ENCODE data around the gene LIG4.
"Not testable (repeated sequence)": the region's sequence is repeated elsewhere in the genome, so short reads cannot be mapped to it uniquely, and the experiment has no call there.

LIG4 gene

GRCh38 chr13:108215436-108215835 lies at the start of gene LIG4:
Gene LIG4 (minus strand): TSS chr13:108215536. CDS start chr13:108211268, 4,268 bp downstream.
- peak; percentile 97 for DNase-seq

GRCh38 chr13:108263621-108264355 lies 48.5 kb upstream of the LIG4 start:
- DNase-seq = no peak

- DNase-seq = no peak
These were observed 41.9 kb upstream of the LIG4 start for GRCh38 chr13:108257248-108257647.

GRCh38 chr13:108249150-108249549 lies 33.8 kb upstream of the LIG4 start:
- no peak for DNase-seq

GRCh38 chr13:108230377-108230776 lies 15.0 kb upstream of the LIG4 start:
- DNase-seq = no peak

GRCh38 chr13:108227651-108228272 lies 12.4 kb upstream of the LIG4 start:
- DNase-seq = no peak

- peak; percentile 50 for DNase-seq
These were observed 10.8 kb upstream of the LIG4 start for GRCh38 chr13:108226184-108226583.

GRCh38 chr13:108225440-108225839 lies 10.1 kb upstream of the LIG4 start:
- no peak for DNase-seq

- no peak for DNase-seq
These were observed 8.6 kb upstream of the LIG4 start for GRCh38 chr13:108223687-108224503.

- no peak for DNase-seq
These were observed 4.7 kb upstream of the LIG4 start for GRCh38 chr13:108220041-108220440.

GRCh38 chr13:108218044-108218974 lies 3.0 kb upstream of the LIG4 start, which contains the start of gene ABHD13:
Gene ABHD13 (plus strand): TSS chr13:108218392. CDS start chr13:108229219, 10,827 bp downstream.
- DNase-seq = peak; percentile 97

- not testable (repeated sequence) for DNase-seq
These were observed 2.1 kb upstream of the LIG4 start for GRCh38 chr13:108217307-108218043.

GRCh38 chr13:108214441-108215271 lies 680 bp downstream of the LIG4 start:
- DNase-seq = no peak

GRCh38 chr13:108213946-108214345 lies 1.4 kb downstream of the LIG4 start:
- DNase-seq = no peak

- no peak for DNase-seq
These were observed 2.5 kb downstream of the LIG4 start for GRCh38 chr13:108212886-108213285.

GRCh38 chr13:108210551-108210950 lies 4.8 kb downstream of the LIG4 start:
- DNase-seq = no peak

GRCh38 chr13:108200781-108201398 lies 14.4 kb downstream of the LIG4 start:
- no peak for DNase-seq

GRCh38 chr13:108195861-108196260 lies 19.5 kb downstream of the LIG4 start:
- no peak for DNase-seq

GRCh38 chr13:108195146-108195545 lies 20.2 kb downstream of the LIG4 start:
- DNase-seq = no peak

- DNase-seq = no peak
These were observed 20.9 kb downstream of the LIG4 start for GRCh38 chr13:108194435-108194936.

Measured in NCI-H1092 (cell line).